ENCODE measurements around the gene SYT9.

Gene SYT9
- 0 to 0.33 (median 0) reads per million in 18 experiments for total RNA-seq

GRCh38 chr11:7251836-7252682 is at the start of gene SYT9:
Gene SYT9, plus strand, starts transcription at chr11:7251904. Its CDS starts 283 bp downstream, at chr11:7252187.
- no peak for DNase-seq

- no peak for DNase-seq
Observed at GRCh38 chr11:7202412-7202811, 49.3 kb upstream of the SYT9 start.

GRCh38 chr11:7204778-7205177 is 46.9 kb upstream of the SYT9 start:
- DNase-seq = no peak

GRCh38 chr11:7208391-7208790 is 43.3 kb upstream of the SYT9 start:
- no peak for DNase-seq

GRCh38 chr11:7219491-7219890 is 32.2 kb upstream of the SYT9 start:
- DNase-seq = no peak

- no peak for DNase-seq
Observed at GRCh38 chr11:7220636-7221035, 31.1 kb upstream of the SYT9 start.

- DNase-seq = no peak
Observed at GRCh38 chr11:7222619-7223018, 29.1 kb upstream of the SYT9 start.

GRCh38 chr11:7239877-7240276 is 11.8 kb upstream of the SYT9 start:
- no peak for DNase-seq

- no peak for DNase-seq
Observed at GRCh38 chr11:7245341-7245740, 6.4 kb upstream of the SYT9 start.

- DNase-seq = no peak
Observed at GRCh38 chr11:7246179-7246578, 5.5 kb upstream of the SYT9 start.

- DNase-seq = no peak
Observed at GRCh38 chr11:7250166-7250565, 1.5 kb upstream of the SYT9 start.

- no peak for DNase-seq
Observed at GRCh38 chr11:7251487-7251835, 243 bp upstream of the SYT9 start.

- no peak for DNase-seq
Observed at GRCh38 chr11:7252683-7253213, 1.0 kb downstream of the SYT9 start.

- DNase-seq = no peak
Observed at GRCh38 chr11:7253800-7254199, 2.1 kb downstream of the SYT9 start.

GRCh38 chr11:7254731-7255291 is 3.1 kb downstream of the SYT9 start:
- DNase-seq = no peak

- DNase-seq = no peak
Observed at GRCh38 chr11:7256943-7257342, 5.2 kb downstream of the SYT9 start.

- DNase-seq = no peak
Observed at GRCh38 chr11:7257724-7258123, 6.0 kb downstream of the SYT9 start.

- no peak for DNase-seq
Observed at GRCh38 chr11:7261578-7261977, 9.9 kb downstream of the SYT9 start.

GRCh38 chr11:7262672-7263071 is 11.0 kb downstream of the SYT9 start:
- DNase-seq = no peak

- no peak for DNase-seq
Observed at GRCh38 chr11:7263842-7264241, 12.1 kb downstream of the SYT9 start.

GRCh38 chr11:7268758-7269157 is 17.1 kb downstream of the SYT9 start:
- DNase-seq = no peak

GRCh38 chr11:7270233-7270865 is 18.6 kb downstream of the SYT9 start:
- no peak for DNase-seq

GRCh38 chr11:7272373-7272772 is 20.7 kb downstream of the SYT9 start:
- DNase-seq = no peak

- DNase-seq = no peak
Observed at GRCh38 chr11:7275133-7275532, 23.4 kb downstream of the SYT9 start.
